SU-DHL-6 (cell line): ENCODE measurements around the gene STK32B.

Experiments
- H2AFZ ChIP-seq: fragments of 200-600 bp; sonication (generic); 2 replicates; pipeline ENCODE4 v1.6.1; 2014; ENCODE audit warnings: low read depth, mild to moderate bottlenecking, moderate library complexity, mixed read lengths, antibody characterized with exemption, low read length; ENCODE audit not compliant: severe bottlenecking
- H3F3A ChIP-seq: fragments of 200-600 bp; shearing (Covaris generic); 2 replicates; pipeline ENCODE4 v1.6.0; 2016; ENCODE audit warnings: antibody characterized with exemption, mild to moderate bottlenecking; ENCODE audit not compliant: insufficient read depth
- H3K27ac ChIP-seq: fragments of 200-600 bp; sonication (generic); 2 replicates; pipeline ENCODE4 v1.5.1; 2016; ENCODE audit warnings: low read depth, mild to moderate bottlenecking, low read length, moderate library complexity, mixed read lengths
- H3K27me3 ChIP-seq: fragments of 200-600 bp; sonication (generic), shearing (Covaris generic); 2 replicates; pipeline ENCODE4 v1.6.0; 2014; ENCODE audit warnings: mild to moderate bottlenecking, low read length
- H3K36me3 ChIP-seq: fragments of 200-600 bp; sonication (generic); 2 replicates; pipeline ENCODE4 v1.6.1; 2014; ENCODE audit warnings: mild to moderate bottlenecking, low read length, mixed read lengths
- H3K4me2 ChIP-seq: fragments of 300-600, 200-600 bp; shearing (Covaris generic), sonication (generic); 2 replicates; pipeline ENCODE4 v1.6.0; 2014; ENCODE audit warnings: low read length, low read depth, mild to moderate bottlenecking; ENCODE audit not compliant: poor library complexity, severe bottlenecking
- H3K4me3 ChIP-seq: fragments of 200-600 bp; sonication (generic); 2 replicates; pipeline ENCODE4 v1.5.1; 2014; ENCODE audit warnings: antibody characterized with exemption, low read length, mild to moderate bottlenecking, mixed read lengths; ENCODE audit not compliant: insufficient read depth, poor library complexity, severe bottlenecking
- H3K79me2 ChIP-seq: fragments of 200-600 bp; sonication (generic); 2 replicates; pipeline ENCODE4 v1.6.1; 2014; ENCODE audit warnings: mild to moderate bottlenecking, low read length, moderate library complexity; ENCODE audit not compliant: insufficient read depth
- H3K9ac ChIP-seq: fragments of 200-600 bp; sonication (generic); 2 replicates; pipeline ENCODE4 v1.7.0; 2014; ENCODE audit warnings: mild to moderate bottlenecking, low read length
- H3K9me2 ChIP-seq: fragments of 200-600 bp; sonication (generic); replicated peaks from 2 replicates; pipeline ENCODE4 v1.6.1; 2014; ENCODE audit warnings: low read length; ENCODE audit not compliant: insufficient read depth
- H3K9me3 ChIP-seq: fragments of 200-600 bp; sonication (generic); 2 replicates; pipeline ENCODE4 v1.6.1; 2014; ENCODE audit warnings: low read length, mixed read lengths; ENCODE audit not compliant: insufficient read depth
- H4K20me1 ChIP-seq: fragments of 200-600 bp; sonication (generic); 2 replicates; pipeline ENCODE4 v1.6.1; 2014; ENCODE audit warnings: low read depth, mild to moderate bottlenecking, antibody characterized with exemption, low read length, moderate library complexity, mixed read lengths
- CTCF ChIP-seq: fragments of 200-600 bp; sonication (generic); IDR thresholded peaks from one replicate; pipeline ENCODE4 v1.5.1; 2017; ENCODE audit warnings: antibody characterized with exemption, mild to moderate bottlenecking, low read length, moderate library complexity; ENCODE audit not compliant: insufficient read depth, poor library complexity, severe bottlenecking
- EZH2phosphoT487 ChIP-seq: fragments of 200-600 bp; sonication (generic), shearing (Covaris generic); conservative IDR thresholded peaks from 2 replicates; pipeline ENCODE4 v1.6.1; 2018; ENCODE audit warnings: mild to moderate bottlenecking, antibody characterized with exemption, low read length, moderate library complexity, mixed read lengths

STK32B gene

GRCh38 chr4:5472160-5472591 is 420.9 kb downstream of the STK32B start:
- no peak overlapping the region for H3K4me3 ChIP-seq
- no peaks in the 10 kb centered on the region for H3K36me3 ChIP-seq
- H3K4me2 ChIP-seq, result no peak overlapping the region
- no peaks in the 10 kb centered on the region for H3K9me2 ChIP-seq
- no peaks in the 10 kb centered on the region for H3F3A ChIP-seq
- H3K9me3 ChIP-seq, result no peaks in the 10 kb centered on the region
- H2AFZ ChIP-seq, result no peak overlapping the region
- no peak overlapping the region for H3K27ac ChIP-seq
- no peak for TF ChIP-seq CTCF
- TF ChIP-seq EZH2phosphoT487, result no peak
- H3K9ac ChIP-seq, result no peak overlapping the region
- no peaks in the 10 kb centered on the region for H4K20me1 ChIP-seq
- H3K79me2 ChIP-seq, result no peaks in the 10 kb centered on the region
- no peaks in the 10 kb centered on the region for H3K27me3 ChIP-seq

- Histone ChIP-seq H3K79me2 (no peaks in the 10 kb centered on the region), H3K9ac (no peak overlapping the region)
- TF ChIP-seq CTCF (no peak), EZH2phosphoT487 (no peak)
Measured at GRCh38 chr4:5473125-5473524, 421.8 kb downstream of the STK32B start.

GRCh38 chr4:5474756-5475155 is 423.5 kb downstream of the STK32B start:
- no peak for TF ChIP-seq EZH2phosphoT487
- TF ChIP-seq CTCF, result no peak
- no peak overlapping the region for H3K27ac ChIP-seq
- H4K20me1 ChIP-seq, result no peaks in the 10 kb centered on the region
- no peak overlapping the region for H3K9ac ChIP-seq
- H3K4me3 ChIP-seq, result no peak overlapping the region
- H3F3A ChIP-seq, result no peaks in the 10 kb centered on the region
- H3K9me2 ChIP-seq, result no peaks in the 10 kb centered on the region
- H3K4me2 ChIP-seq, result no peak overlapping the region
- no peak overlapping the region for H2AFZ ChIP-seq
- H3K27me3 ChIP-seq, result no peaks in the 10 kb centered on the region
- H3K9me3 ChIP-seq, result no peaks in the 10 kb centered on the region
- H3K79me2 ChIP-seq, result no peaks in the 10 kb centered on the region
- no peaks in the 10 kb centered on the region for H3K36me3 ChIP-seq

More at GRCh38 chr4:5473125-5473524, 421.8 kb downstream of the STK32B start:
- Histone ChIP-seq H2AFZ (no peak overlapping the region), H3K27ac (no peak overlapping the region), H3F3A (no peaks in the 10 kb centered on the region), H3K4me2 (no peak overlapping the region), H3K9me2 (no peaks in the 10 kb centered on the region), H3K27me3 (no peaks in the 10 kb centered on the region), H3K9me3 (no peaks in the 10 kb centered on the region), H4K20me1 (no peaks in the 10 kb centered on the region), H3K4me3 (no peak overlapping the region), H3K36me3 (no peaks in the 10 kb centered on the region)

- Histone ChIP-seq H3K27ac (no peak overlapping the region), H3K79me2 (no peaks in the 10 kb centered on the region), H3K9me3 (no peaks in the 10 kb centered on the region), H3F3A (no peaks in the 10 kb centered on the region), H3K9ac (no peak overlapping the region), H2AFZ (no peak overlapping the region), H3K9me2 (no peaks in the 10 kb centered on the region), H4K20me1 (no peaks in the 10 kb centered on the region), H3K4me2 (no peak overlapping the region), H3K27me3 (no peaks in the 10 kb centered on the region), H3K36me3 (no peaks in the 10 kb centered on the region), H3K4me3 (no peak overlapping the region)
- TF ChIP-seq CTCF (no peak), EZH2phosphoT487 (no peak)
Measured at GRCh38 chr4:5477613-5478012, 426.3 kb downstream of the STK32B start.
